ENCODE data around the gene SPRY1. TPM values are rescaled to one million over a fixed set of nuclear protein-coding genes. Genes with fewer than 3 reads are reported as not detected.

The SPRY1 gene
- total and polyA plus RNA-seq, 2 of the 8 experiments (the other 6 are each of a cell fraction or from before 2014, with no cell fraction given), result 11.7 to 56.2 TPM

DNA sequence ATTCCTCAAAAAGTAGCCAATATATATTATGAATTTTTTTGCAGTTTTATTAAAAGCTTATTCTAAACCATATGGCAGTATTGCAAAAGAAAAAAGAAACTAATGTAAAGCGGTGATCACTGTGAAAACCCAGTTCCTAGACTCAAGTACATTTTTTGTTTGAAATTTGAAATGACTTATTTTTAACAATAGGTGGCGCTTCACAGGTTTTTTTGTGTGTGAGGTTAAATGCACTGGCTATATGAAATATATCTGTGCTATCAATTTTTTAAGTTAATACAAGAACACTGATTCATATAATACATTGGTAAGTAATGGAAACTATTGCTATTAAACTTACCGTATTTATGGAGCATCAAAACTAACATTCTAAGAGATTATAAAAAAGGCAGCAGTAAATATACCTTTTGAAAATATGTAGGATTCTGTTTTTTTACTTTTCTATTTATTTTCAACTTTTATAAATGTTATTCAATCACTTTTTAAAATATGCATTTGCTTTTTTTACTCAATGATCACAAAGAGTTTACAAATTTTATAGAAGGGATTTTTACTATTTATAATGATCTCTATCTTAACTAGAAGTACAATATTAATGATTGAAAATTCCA lies 5.6 kb upstream of the SPRY1 start:
- Histone ChIP-seq H2AFZ (ENCODE audit: low read length) (no peak overlapping the region), H2BK20ac (ENCODE audit: low read length) (no peak overlapping the region), H3K56ac (replicated peaks; ENCODE audit: insufficient read length, low read depth, low read length) (no peak overlapping the region), H3K4me1 (replicated peaks in 1 of 4; ENCODE audit: control insufficient read depth in 3 of 4, insufficient read depth in 4 of 4, low read length in 3 of 4) (peaks cover 0 to 5% (median 0%) of the 10 kb centered on the region in 4 experiments; a peak in 2 of 7 replicates), H3K4me3 (ENCODE audit: extremely low read depth in 1 of 4, insufficient read depth in 2 of 4, low read depth in 3 of 4, low read length in 4 of 4) (no peak overlapping the region), H3K27ac (ENCODE audit: low read depth, low read length) (no peak overlapping the region), H2BK5ac (ENCODE audit: low read depth, low read length) (no peak overlapping the region), H3K18ac (ENCODE audit: extremely low read depth, low read length) (no peak overlapping the region), H3K79me1 (ENCODE audit: low read depth, low read length) (no peaks in the 10 kb centered on the region), H3K14ac (ENCODE audit: insufficient read length) (no peak overlapping the region), H4K5ac (ENCODE audit: insufficient read length, low read depth, low read length) (no peak overlapping the region), H3K36me3 (ENCODE audit: control insufficient read depth in 2 of 4, insufficient read depth in 4 of 4, low read length in 3 of 4) (no peaks in the 10 kb centered on the region), H2AK5ac (ENCODE audit: low read depth, low read length) (no peak overlapping the region), H2BK12ac (ENCODE audit: low read depth, low read length) (no peak overlapping the region), H4K8ac (ENCODE audit: extremely low read depth, insufficient read depth, low read length) (no peak overlapping the region), H3K23ac (ENCODE audit: insufficient read length) (no peak overlapping the region), H4K91ac (replicated peaks; ENCODE audit: insufficient read length, low read length) (no peak overlapping the region), H3K9ac (replicated peaks in 1 of 4; ENCODE audit: extremely low read depth in 1 of 4, low read depth in 3 of 4, low read length in 3 of 4) (no peak overlapping the region), H3K4ac (replicated peaks; ENCODE audit: insufficient read length, low read depth, low read length) (no peak overlapping the region), H4K20me1 (replicated peaks in 1 of 2; ENCODE audit: control insufficient read depth in 1 of 2, insufficient read depth in 2 of 2, low read length in 2 of 2) (no peaks in the 10 kb centered on the region), H2BK15ac (ENCODE audit: low read length) (no peak overlapping the region), H3K9me3 (ENCODE audit: insufficient read depth in 2 of 2, low read depth in 1 of 2, low read length in 1 of 2) (no peaks in the 10 kb centered on the region), H3K79me2 (ENCODE audit: control insufficient read depth in 1 of 2, insufficient read depth in 2 of 2, low read length in 2 of 2) (no peaks in the 10 kb centered on the region), H3K27me3 (replicated peaks in 1 of 4; ENCODE audit: control insufficient read depth in 3 of 4, extremely low read depth in 1 of 4, insufficient read depth in 3 of 4, low read length in 3 of 4) (no peaks in the 10 kb centered on the region), H3K23me2 (ENCODE audit: low read depth, low read length) (no peaks in the 10 kb centered on the region), H2BK120ac (replicated peaks; ENCODE audit: low read depth, low read length) (no peak overlapping the region), H3K4me2 (ENCODE audit: insufficient read depth in 1 of 2, low read depth in 2 of 2, low read length in 2 of 2) (no peak overlapping the region)
- FAIRE-seq, result no peak
- no peak for DNase-seq (ENCODE audit: low read depth in 1 of 2, low spot score in 2 of 2)
- ChIA-PET CTCF (ENCODE audit: partially characterized antibody) (interaction anchor here (0.6 to 3.3 kb wide), 16 partner anchors 9 to 265 kb away, joined by 3 to 18 read pairs (median 4); no protein-coding TSS in a partner anchor), POLR2A (ENCODE audit: partially characterized antibody) (no interaction called here)
- TF ChIP-seq CTCF (IDR thresholded peaks at IDR 0.05; ENCODE audit: control extremely low read depth in 1 of 3, insufficient read depth in 1 of 3, low read depth in 1 of 3, low read length in 3 of 3), result peak in 1 of 3 experiments; percentile 23; a peak in 1 of 4 replicates
- no peak for TF ChIP-seq SIRT6 (IDR thresholded peaks at IDR 0.05; ENCODE audit: low read length)
- 53% methylated on average over 3 of the region's 3 CpGs; no CpG with 5 or more reads in 1 of the 2 experiments for WGBS, 2 experiments (ENCODE audit: extremely low coverage in 1 of 2, insufficient coverage in 1 of 2, insufficient read length in 1 of 2, insufficient replicate concordance in 2 of 2, low coverage in 1 of 2, low lambda C conversion rate in 2 of 2, missing lambda C conversion rate in 1 of 2)
